Fibroblast of upper back skin (primary cell): ENCODE data around the gene POLR3K.

ENCODE experiments used
- DNase-seq: peaks from one replicate; pipeline ENCODE4 v3.0.0-alpha.2; 2013

The POLR3K gene

GRCh38 chr16:78444-79150 lies 25.2 kb upstream of the POLR3K start:
- peak; percentile 14 for DNase-seq

- peak; percentile 83 for DNase-seq
These were observed 24.5 kb upstream of the POLR3K start, which contains the start of gene MPG for GRCh38 chr16:77807-78443. Gene MPG, plus strand, starts transcription at chr16:78225. Its CDS starts 85 bp downstream, at chr16:78310.

- peak; percentile 38 for DNase-seq
These were observed 23.9 kb upstream of the POLR3K start for GRCh38 chr16:77273-77806.

GRCh38 chr16:76535-77272 lies 23.3 kb upstream of the POLR3K start:
- DNase-seq: peak; percentile 73

- peak; percentile 87 for DNase-seq
These were observed 22.4 kb upstream of the POLR3K start for GRCh38 chr16:75580-76501.

- peak; percentile 7 for DNase-seq
These were observed 21.4 kb upstream of the POLR3K start for GRCh38 chr16:74747-75334.

GRCh38 chr16:74051-74746 lies 20.8 kb upstream of the POLR3K start:
- DNase-seq: no peak

- peak; percentile 50 for DNase-seq
These were observed 19.4 kb upstream of the POLR3K start, which contains the start of gene RHBDF1 for GRCh38 chr16:72561-73548. Gene RHBDF1, minus strand, starts transcription at chr16:72631. Its CDS starts 7,616 bp downstream, at chr16:65015.

- DNase-seq: peak; percentile 71
These were observed 18.4 kb upstream of the POLR3K start for GRCh38 chr16:71540-72401.

- no peak for DNase-seq
These were observed 17.8 kb upstream of the POLR3K start for GRCh38 chr16:71210-71539.

- DNase-seq: no peak
These were observed 15.8 kb upstream of the POLR3K start for GRCh38 chr16:69181-69580.

- DNase-seq: no peak
These were observed 14.7 kb upstream of the POLR3K start for GRCh38 chr16:67884-68789.

GRCh38 chr16:67183-67791 lies 13.9 kb upstream of the POLR3K start:
- no peak for DNase-seq

GRCh38 chr16:66309-67182 lies 13.1 kb upstream of the POLR3K start:
- DNase-seq: no peak

GRCh38 chr16:65745-66144 lies 12.3 kb upstream of the POLR3K start:
- DNase-seq: peak; percentile 64

GRCh38 chr16:64914-65255 lies 11.5 kb upstream of the POLR3K start:
- DNase-seq: no peak
